ENCODE data around the gene SLC29A2.

SLC29A2 gene, protein sequence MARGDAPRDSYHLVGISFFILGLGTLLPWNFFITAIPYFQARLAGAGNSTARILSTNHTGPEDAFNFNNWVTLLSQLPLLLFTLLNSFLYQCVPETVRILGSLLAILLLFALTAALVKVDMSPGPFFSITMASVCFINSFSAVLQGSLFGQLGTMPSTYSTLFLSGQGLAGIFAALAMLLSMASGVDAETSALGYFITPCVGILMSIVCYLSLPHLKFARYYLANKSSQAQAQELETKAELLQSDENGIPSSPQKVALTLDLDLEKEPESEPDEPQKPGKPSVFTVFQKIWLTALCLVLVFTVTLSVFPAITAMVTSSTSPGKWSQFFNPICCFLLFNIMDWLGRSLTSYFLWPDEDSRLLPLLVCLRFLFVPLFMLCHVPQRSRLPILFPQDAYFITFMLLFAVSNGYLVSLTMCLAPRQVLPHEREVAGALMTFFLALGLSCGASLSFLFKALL

GRCh38 chr11:66371627-66372415 is at the start of gene SLC29A2:
Gene SLC29A2, minus strand, starts transcription at chr11:66371760. Its CDS starts 169 bp downstream, at chr11:66371591.
- DNase-seq, result peak; percentile 82

DNA sequence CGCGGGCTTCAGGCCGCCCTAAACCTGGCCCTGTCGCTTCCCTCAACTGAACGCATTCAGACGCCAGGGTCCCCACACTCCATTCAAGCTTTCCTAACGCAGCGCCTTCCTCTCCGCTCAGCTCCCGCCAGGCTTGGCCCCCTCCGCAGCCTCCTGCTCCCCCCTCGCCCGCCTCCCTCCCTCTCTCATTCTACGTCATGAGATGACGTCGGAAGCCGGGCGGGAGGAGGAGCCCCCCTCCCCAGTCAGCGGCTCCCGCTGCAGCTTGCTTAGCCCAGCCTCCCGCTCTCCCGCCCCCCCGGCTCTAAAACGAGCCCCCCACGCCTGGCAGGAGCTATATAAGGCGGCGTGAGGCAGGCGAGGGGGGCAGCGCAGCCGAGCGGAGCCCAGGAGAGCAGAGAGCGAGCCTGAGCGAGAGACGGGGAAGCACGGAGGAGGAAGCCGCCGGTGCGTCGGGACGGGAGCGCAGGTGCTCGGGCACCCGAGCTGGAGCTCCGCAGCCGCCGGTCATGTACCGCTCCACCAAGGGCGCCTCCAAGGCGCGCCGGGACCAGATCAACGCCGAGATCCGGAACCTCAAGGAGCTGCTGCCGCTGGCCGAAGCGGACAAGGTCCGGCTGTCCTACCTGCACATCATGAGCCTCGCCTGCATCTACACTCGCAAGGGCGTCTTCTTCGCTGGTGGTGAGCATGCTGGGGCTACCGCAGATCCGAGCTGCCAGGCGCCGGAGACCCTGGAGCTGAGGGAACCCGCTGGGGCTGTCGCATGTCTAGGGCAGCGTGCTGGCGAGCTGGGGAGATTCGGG is 49.3 kb upstream of the SLC29A2 start, which contains the start of gene NPAS4:
Gene NPAS4, plus strand, starts transcription at position 365 of the 806 bp plus-strand sequence. Its CDS starts 145 bp downstream, at position 510.
- no peak for DNase-seq

DNA sequence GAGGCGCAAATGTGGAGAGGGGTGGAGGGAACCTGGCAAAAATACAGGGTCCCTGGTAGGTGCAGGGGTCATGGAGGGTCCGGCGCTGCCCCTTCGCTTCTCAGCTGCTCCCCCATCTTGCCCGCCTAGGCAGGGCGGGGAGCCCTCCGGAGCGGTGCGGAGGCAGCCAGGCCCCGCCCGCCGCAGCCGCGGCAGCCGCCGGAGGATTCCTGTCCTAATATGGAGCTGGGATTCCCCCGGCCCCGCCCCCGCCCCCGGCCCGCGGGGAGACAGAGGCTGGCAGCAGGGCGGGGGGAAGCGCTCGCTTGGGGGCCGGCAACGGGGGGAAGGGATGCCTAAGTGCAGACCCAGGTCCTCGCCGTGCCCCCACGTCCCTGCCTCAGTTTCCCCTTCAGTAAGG is 48.3 kb upstream of the SLC29A2 start:
- DNase-seq, result no peak

DNA sequence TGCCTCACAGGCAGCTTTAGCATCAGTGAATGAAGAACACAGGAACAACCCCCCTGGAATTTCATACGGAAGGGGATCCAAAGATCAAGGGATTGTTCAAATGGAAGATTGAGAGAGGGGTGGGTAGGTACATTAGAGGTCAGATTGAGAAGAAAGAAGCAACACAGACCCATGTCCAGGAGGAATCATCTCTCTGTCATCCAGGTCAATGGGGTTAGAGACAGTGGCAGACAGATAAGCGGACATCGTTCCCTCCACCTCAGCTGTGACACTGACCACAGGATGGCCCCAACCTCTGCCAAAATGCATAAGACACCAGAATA is 47.4 kb upstream of the SLC29A2 start:
- DNase-seq, result no peak

DNA sequence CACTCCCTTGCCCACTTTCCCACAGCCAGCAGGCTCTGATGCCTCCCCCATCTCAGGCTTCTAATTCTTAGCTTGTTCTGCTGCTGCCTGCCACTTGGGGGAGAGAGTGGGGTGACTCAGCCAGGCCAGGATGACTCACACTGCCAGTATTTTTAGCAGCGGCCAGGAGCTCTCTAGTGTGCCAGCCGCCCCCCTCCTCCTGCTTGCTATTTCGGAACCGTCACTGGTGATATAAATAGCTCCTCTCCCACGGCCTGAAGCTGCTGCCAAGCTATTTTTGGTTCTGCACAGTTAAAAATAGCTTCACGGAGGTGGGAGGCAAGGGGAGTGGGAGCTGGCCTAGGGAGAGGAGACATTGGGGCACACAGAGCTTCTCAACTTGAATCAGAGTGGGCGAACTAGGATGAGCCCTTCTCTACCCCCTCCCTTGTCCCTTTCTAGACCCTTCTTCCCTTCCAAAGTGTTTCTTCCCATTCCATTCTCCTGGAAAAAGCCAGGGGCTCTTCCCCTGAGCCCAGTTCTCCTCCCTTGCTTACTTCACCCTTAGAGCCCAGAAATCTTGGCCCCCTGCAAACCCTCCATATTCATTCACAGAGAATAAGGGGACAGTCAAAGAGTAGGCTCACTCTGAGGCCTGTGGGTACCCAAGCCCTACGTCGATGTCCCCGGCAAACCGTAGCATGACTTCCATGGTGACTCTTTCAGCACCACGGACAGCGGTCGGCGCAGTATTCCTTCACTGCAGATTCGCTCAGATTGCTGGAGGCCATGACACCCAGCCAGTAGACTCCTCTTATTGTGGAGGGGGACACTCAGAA is 46.8 kb upstream of the SLC29A2 start:
- DNase-seq, result peak; percentile 46

DNA sequence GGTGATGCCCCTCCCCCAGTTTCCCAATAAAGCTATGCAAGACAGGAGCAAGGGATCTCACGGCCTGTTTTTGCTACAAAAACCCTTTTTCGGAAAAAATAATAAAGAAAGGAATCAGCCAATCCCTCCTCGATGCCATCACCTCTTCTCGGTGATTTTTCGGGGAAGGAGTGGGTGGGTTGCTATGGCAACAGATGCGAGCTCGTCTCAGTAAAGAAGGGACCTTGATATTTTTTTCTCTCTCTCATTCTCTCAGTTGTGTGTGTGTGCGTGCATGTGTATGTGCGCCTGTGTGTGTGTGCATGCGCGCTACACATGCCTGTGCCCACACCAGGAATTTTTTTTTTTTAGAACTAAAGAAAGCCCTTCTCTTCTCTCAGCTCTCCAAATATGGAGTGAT is 45.4 kb upstream of the SLC29A2 start:
- DNase-seq, result no peak

- no peak for DNase-seq
These were observed 43.9 kb upstream of the SLC29A2 start for GRCh38 chr11:66415423-66415822.

DNA sequence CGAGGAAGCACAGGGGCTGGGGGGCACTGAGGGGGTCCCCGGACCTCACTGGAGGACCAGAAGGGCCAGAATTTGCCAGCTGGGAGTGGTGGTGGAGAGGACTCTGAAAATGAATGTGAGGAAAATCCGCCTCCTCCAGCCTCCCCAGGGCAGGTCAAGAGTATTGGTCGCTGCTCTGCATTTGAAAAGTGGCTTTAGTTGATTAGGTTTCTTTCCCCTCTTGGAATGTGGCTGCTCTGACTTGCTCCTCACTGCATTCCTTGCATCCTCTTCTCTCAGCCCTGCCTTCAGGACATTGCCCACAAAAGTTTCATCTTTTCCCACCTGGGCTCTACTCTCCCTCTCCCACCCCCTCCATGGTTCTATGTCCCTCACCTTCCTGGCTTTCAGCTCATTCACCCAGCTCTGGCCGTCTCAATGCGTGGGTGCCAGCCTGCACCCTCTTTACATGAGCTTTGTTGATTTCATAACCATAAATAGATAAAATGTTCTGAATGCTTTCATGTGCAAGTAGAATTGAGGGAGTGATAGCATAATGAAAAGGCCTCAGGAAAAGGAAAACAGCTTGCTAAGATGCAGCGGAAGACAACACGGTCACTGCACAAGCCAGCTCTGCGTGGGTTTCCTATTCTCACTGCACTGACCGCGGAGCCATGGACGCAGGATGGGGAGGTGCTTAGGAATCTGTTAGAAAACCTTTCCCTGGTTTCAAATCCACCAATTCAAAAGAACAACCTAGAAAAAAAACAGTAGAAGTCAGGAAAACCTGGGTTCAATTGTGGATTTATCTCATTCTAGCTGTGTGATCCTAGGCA is 42.8 kb upstream of the SLC29A2 start:
- DNase-seq, result no peak

GRCh38 chr11:66413167-66413566 is 41.6 kb upstream of the SLC29A2 start:
- no peak for DNase-seq

GRCh38 chr11:66412110-66412509 is 40.5 kb upstream of the SLC29A2 start:
- DNase-seq, result no peak

- no peak for DNase-seq
These were observed 39.8 kb upstream of the SLC29A2 start for GRCh38 chr11:66411323-66411722.

DNA sequence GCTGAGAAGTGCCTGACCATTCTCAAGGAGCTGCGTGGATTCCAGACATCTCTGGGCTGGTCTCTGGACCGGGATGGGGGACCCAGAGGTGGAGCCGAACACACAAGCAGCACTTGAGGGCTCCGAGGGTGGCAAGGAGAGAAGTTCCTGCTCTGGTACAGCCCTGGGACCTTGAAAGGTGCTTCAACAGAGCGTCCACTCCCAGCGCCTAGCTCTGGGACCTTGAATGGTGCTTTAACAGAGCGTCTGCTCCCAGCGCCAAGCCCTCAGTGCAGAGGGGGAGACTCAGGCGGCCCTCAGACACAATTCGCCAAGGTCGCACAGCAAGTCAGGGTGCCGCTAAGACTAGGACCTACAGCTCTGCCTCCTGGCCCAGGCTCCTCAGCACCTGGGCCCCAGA is 38.6 kb upstream of the SLC29A2 start:
- DNase-seq, result no peak

- no peak for DNase-seq
These were observed 37.7 kb upstream of the SLC29A2 start for GRCh38 chr11:66409226-66409625.

GRCh38 chr11:66408488-66409214 is 37.1 kb upstream of the SLC29A2 start:
- DNase-seq, result peak; percentile 90

DNA sequence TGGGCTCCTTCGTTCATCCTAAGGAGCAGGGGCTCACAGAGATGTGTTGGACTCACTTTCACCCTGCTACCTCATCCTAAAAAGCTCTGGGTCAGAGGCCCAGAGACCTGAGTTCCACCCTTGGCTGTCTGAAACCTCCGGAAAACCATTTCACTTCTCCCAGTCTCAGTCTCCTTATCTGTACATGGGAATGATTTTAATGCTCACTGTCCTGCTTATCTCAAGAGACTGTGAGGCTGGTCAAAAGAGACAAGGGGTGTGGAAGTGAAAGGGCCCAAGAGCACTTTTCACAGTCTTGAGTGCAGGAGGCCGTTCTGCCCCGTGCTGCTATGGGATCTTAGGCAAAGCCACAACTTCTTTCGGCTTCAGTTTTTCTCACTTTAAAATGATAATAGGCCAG is 36.1 kb upstream of the SLC29A2 start:
- DNase-seq, result no peak

GRCh38 chr11:66393954-66394353 is 22.4 kb upstream of the SLC29A2 start:
- no peak for DNase-seq

GRCh38 chr11:66391322-66391721 is 19.8 kb upstream of the SLC29A2 start:
- DNase-seq, result no peak

DNA sequence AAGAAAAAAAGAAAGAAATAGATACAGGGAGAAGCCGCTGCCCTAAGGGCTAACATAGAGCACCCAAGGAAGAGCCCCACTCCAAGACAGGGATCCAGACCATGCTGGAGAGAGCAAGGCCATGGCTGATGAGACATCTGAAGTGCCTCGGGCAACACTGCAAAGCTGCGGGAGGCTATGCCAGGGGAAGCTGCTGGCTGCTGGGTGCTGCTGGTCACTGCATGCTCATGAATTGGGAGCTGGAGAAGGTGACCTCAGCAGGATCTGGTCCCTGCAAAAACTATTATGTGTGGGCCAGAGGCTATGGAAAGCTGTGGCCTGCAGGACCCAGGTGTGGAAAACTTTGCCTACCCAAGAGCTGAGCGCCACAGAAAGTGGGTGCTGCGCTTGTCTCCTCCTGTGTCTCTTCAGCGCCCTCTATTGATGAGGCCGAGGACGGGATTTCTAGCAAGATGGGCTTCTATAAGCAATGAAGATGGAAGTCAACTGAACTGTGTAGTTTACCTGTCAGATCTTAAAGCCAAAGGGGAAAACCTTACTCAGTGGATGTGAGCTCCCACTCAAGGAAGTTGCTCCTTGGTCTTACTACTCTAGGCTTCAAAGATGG is 17.3 kb upstream of the SLC29A2 start:
- DNase-seq, result peak; percentile 80

DNA sequence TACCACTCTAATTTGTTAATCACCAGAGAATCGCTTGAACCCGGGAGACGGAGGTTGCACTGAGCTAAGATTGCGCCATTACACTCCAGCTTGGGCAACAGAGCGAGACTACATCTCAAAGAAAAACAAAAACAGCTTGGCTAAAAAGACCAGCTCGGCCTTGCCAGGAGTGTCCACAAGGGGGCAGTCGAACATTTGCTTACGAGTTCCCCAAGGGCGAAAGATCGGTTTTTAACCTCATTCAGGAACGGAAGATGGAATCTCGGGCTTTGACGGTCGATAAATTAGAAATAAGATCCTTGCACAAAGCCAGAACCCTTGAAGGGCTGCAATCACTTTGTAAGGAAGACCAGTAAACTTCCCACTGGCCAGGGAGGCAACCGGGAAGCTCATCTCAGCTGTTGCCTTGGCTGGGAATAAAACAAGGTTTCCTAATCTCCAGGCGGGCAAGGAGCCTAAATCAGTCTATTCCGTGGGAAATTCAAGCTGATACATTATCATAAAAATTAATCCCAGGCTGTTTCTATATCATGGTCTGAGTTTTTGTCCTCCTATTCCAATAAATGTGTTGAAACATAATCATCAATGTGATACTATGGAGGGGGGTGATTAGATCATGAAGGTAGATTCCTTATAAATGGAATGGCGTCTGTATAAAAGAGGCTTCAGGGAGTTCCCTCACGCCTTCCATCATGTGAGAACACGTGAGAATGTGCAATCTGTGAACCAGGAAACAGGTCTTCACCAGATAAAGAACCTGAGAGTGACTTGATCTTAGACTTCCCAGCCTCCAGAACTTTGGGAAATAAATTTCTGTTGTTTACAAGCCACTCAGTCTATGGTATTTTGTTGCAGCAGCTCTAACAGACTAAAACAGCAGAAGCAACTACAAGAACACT is 14.9 kb upstream of the SLC29A2 start:
- peak; percentile 84 for DNase-seq
